GM23248 (cell line): ENCODE results near the gene ITSN2. TPM values are rescaled to one million over a fixed set of nuclear protein-coding genes. Genes with fewer than 3 reads are reported as not detected.
"Not testable (repeated sequence)": the region's sequence is repeated elsewhere in the genome, so short reads cannot be mapped to it uniquely, and the experiment has no call there.

Source experiments
- DNase-seq: peaks from one replicate; pipeline ENCODE4 v3.0.0-alpha.2; 2015
- H2AFZ ChIP-seq: fragments of 200-600 bp; sonication (generic); 2 replicates; pipeline ENCODE4 v1.6.1; 2016; ENCODE audit warnings: antibody characterized with exemption
- H3F3A ChIP-seq: fragments of 200-600 bp; sonication (generic); 2 replicates; pipeline ENCODE4 v1.6.1; 2016; ENCODE audit warnings: mild to moderate bottlenecking, antibody characterized with exemption, mixed run types; ENCODE audit not compliant: insufficient read depth
- H3K27ac ChIP-seq: fragments of 200-600 bp; sonication (generic); 2 replicates; pipeline ENCODE4 v1.5.1; 2016; ENCODE audit warnings: mild to moderate bottlenecking
- H3K27me3 ChIP-seq: fragments of 200-600 bp; sonication (generic); replicated peaks from 2 replicates; pipeline ENCODE4 v1.6.1; 2016; ENCODE audit warnings: mild to moderate bottlenecking; ENCODE audit not compliant: insufficient read depth
- H3K36me3 ChIP-seq: fragments of 200-600 bp; sonication (generic); 2 replicates; pipeline ENCODE4 v1.6.1; 2016; ENCODE audit warnings: low read depth, mild to moderate bottlenecking
- H3K4me1 ChIP-seq: fragments of 200-600 bp; sonication (generic); 2 replicates; pipeline ENCODE4 v1.6.1; 2016; ENCODE audit warnings: mild to moderate bottlenecking; ENCODE audit not compliant: insufficient read depth
- H3K4me2 ChIP-seq: fragments of 200-600 bp; sonication (generic); one replicate; pipeline ENCODE4 v1.6.1; 2016; ENCODE audit warnings: mild to moderate bottlenecking; ENCODE audit not compliant: unreplicated experiment
- H3K4me3 ChIP-seq: fragments of 200-600 bp; sonication (generic); 2 replicates; pipeline ENCODE4 v1.5.1; 2016; ENCODE audit warnings: mild to moderate bottlenecking
- H3K79me2 ChIP-seq: fragments of 200-600 bp; sonication (generic); 2 replicates; pipeline ENCODE4 v1.6.1; 2016; ENCODE audit warnings: mild to moderate bottlenecking; ENCODE audit not compliant: insufficient read depth
- H3K9ac ChIP-seq: fragments of 200-600 bp; sonication (generic); 2 replicates; pipeline ENCODE4 v1.6.1; 2016; ENCODE audit warnings: mild to moderate bottlenecking
- H3K9me2 ChIP-seq: fragments of 200-600 bp; sonication (generic); 2 replicates; pipeline ENCODE4 v1.6.1; 2016; ENCODE audit warnings: mixed run types, mild to moderate bottlenecking, moderate library complexity; ENCODE audit not compliant: insufficient read depth
- H3K9me3 ChIP-seq: fragments of 200-600 bp; sonication (generic); one replicate; pipeline ENCODE4 v1.6.1; 2017; ENCODE audit warnings: low read depth
- H4K20me1 ChIP-seq: fragments of 200-600 bp; sonication (generic); 2 replicates; pipeline ENCODE4 v1.6.0; 2016; ENCODE audit not compliant: insufficient read depth
- EZH2 ChIP-seq: fragments of 200-600 bp; sonication (generic); IDR thresholded peaks from 2 replicates; pipeline ENCODE4 v1.6.1; 2018; ENCODE audit warnings: antibody characterized with exemption, mild to moderate bottlenecking; ENCODE audit not compliant: insufficient read depth, poor library complexity, severe bottlenecking
- EZH2phosphoT487 ChIP-seq: fragments of 200-600 bp; sonication (generic); IDR thresholded peaks from 2 replicates; pipeline ENCODE4 v1.6.1; 2018; ENCODE audit warnings: antibody characterized with exemption, moderate library complexity, mild to moderate bottlenecking, low read depth; ENCODE audit not compliant: insufficient read depth
- WGBS, 2 experiments: methylation state at CpG; one replicate each; pipeline ENCODE4 v1.1.6; 2015 to 2017; ENCODE audit warnings: low lambda C conversion rate in 2 of 2, low coverage in 1 of 2; ENCODE audit errors: missing lambda C conversion rate in 2 of 2; 5-methylcytosine and 5-hydroxymethylcytosine counted together
- in situ Hi-C: fragments of 300-500 bp; cut with MboI; formaldehyde crosslinking; loops from 2 replicates; pipeline ENCODE4 v1.15.0; 2020
- polyA plus RNA-seq: library from polyadenylated mRNA; unstranded; fragments of >200 nt; fragmentation: Nextera tagmentation; extraction: Ambion mirVana; gene quantifications from 2 replicates; pipeline ENCODE4 v1.2.1, GENCODE V29; 2016
- total RNA-seq: library from RNA; depleted of rRNA; stranded (reverse); fragments of >200 nt; shearing (Covaris generic); gene quantifications from 2 replicates; pipeline ENCODE4 v1.2.3, GENCODE V29; 2014

ITSN2 gene
- total and polyA plus RNA-seq, 2 experiments from 2014 or later, result 12.9 to 19.2 TPM

- WGBS, 2 experiments, result 88 to 89% methylated on average over 4 of the region's 4 CpGs
- no peaks in the 10 kb centered on the region for H3K27me3 ChIP-seq
- no peaks in the 10 kb centered on the region for H3K36me3 ChIP-seq
- in situ Hi-C loops, result no loop called here
- H3K4me2 ChIP-seq, result no peak overlapping the region
- peaks cover 90% of the 10 kb centered on the region for H3K79me2 ChIP-seq
- H4K20me1 ChIP-seq, result no peaks in the 10 kb centered on the region; the same call in 1 of the 2 replicates
- H3K4me3 ChIP-seq, result no peak overlapping the region
- no peaks in the 10 kb centered on the region for H3K9me2 ChIP-seq
- DNase-seq, result no peak
- H3K9me3 ChIP-seq, result no peaks in the 10 kb centered on the region
- H3K27ac ChIP-seq, result no peak overlapping the region
- TF ChIP-seq EZH2phosphoT487, result no peak
- no peak for TF ChIP-seq EZH2
- H2AFZ ChIP-seq, result no peak overlapping the region
- H3K4me1 ChIP-seq, result no peaks in the 10 kb centered on the region
- H3K9ac ChIP-seq, result no peak overlapping the region
- no peaks in the 10 kb centered on the region for H3F3A ChIP-seq
These were observed 14.4 kb downstream of the ITSN2 start for GRCh38 chr2:24345937-24346336.

- Histone ChIP-seq H3K4me2 (no peak overlapping the region), H2AFZ (no peak overlapping the region), H3K36me3 (no peaks in the 10 kb centered on the region), H3K4me1 (no peaks in the 10 kb centered on the region), H3K4me3 (no peak overlapping the region), H3F3A (no peaks in the 10 kb centered on the region), H3K9me2 (no peaks in the 10 kb centered on the region), H3K79me2 (peaks cover 89% of the 10 kb centered on the region), H3K27me3 (no peaks in the 10 kb centered on the region), H4K20me1 (no peaks in the 10 kb centered on the region; the same call in 1 of the 2 replicates), H3K9me3 (no peaks in the 10 kb centered on the region), H3K27ac (no peak overlapping the region), H3K9ac (no peak overlapping the region)
- no peak for DNase-seq
- in situ Hi-C loops, result no loop called here
- 100% methylated on average over 1 of the region's 1 CpG for WGBS, 2 experiments
- TF ChIP-seq EZH2phosphoT487, result no peak
- no peak for TF ChIP-seq EZH2
These were observed 17.0 kb downstream of the ITSN2 start for GRCh38 chr2:24343225-24343882.

- no peak overlapping the region for H3K4me2 ChIP-seq
- 97 to 98% methylated on average over 9 of the region's 9 CpGs for WGBS, 2 experiments
- no peaks in the 10 kb centered on the region for H3K4me1 ChIP-seq
- H3K79me2 ChIP-seq, result peaks cover 89% of the 10 kb centered on the region
- in situ Hi-C loops, result no loop called here
- no peak for DNase-seq
- no peaks in the 10 kb centered on the region for H3K9me3 ChIP-seq
- H3K4me3 ChIP-seq, result no peak overlapping the region
- no peaks in the 10 kb centered on the region for H3F3A ChIP-seq
- H3K27me3 ChIP-seq, result no peaks in the 10 kb centered on the region
- H3K27ac ChIP-seq, result no peak overlapping the region
- TF ChIP-seq EZH2 (no peak), EZH2phosphoT487 (no peak)
- H4K20me1 ChIP-seq, result no peaks in the 10 kb centered on the region; the same call in 1 of the 2 replicates
- H3K9me2 ChIP-seq, result no peaks in the 10 kb centered on the region
- H3K36me3 ChIP-seq, result no peaks in the 10 kb centered on the region
- no peak overlapping the region for H2AFZ ChIP-seq
- no peak overlapping the region for H3K9ac ChIP-seq
These were observed 18.0 kb downstream of the ITSN2 start for GRCh38 chr2:24342110-24342910.

GRCh38 chr2:24339856-24340262 is 20.5 kb downstream of the ITSN2 start:
- in situ Hi-C loops, result no loop called here
- H4K20me1 ChIP-seq, result no peaks in the 10 kb centered on the region; the same call in 1 of the 2 replicates
- H3K79me2 ChIP-seq, result peaks cover 86% of the 10 kb centered on the region
- TF ChIP-seq EZH2phosphoT487, result no peak
- TF ChIP-seq EZH2, result no peak
- no peak overlapping the region for H2AFZ ChIP-seq
- no peaks in the 10 kb centered on the region for H3F3A ChIP-seq
- 96 to 99% methylated on average over 6 of the region's 6 CpGs for WGBS, 2 experiments
- no peaks in the 10 kb centered on the region for H3K36me3 ChIP-seq
- H3K9ac ChIP-seq, result no peak overlapping the region
- no peaks in the 10 kb centered on the region for H3K27me3 ChIP-seq
- H3K4me2 ChIP-seq, result no peak overlapping the region
- no peak overlapping the region for H3K4me3 ChIP-seq
- no peaks in the 10 kb centered on the region for H3K9me3 ChIP-seq
- no peaks in the 10 kb centered on the region for H3K4me1 ChIP-seq
- no peaks in the 10 kb centered on the region for H3K9me2 ChIP-seq
- no peak for DNase-seq
- no peak overlapping the region for H3K27ac ChIP-seq

- not testable (repeated sequence) for H2AFZ ChIP-seq, H3F3A ChIP-seq, DNase-seq
These were observed 21.2 kb downstream of the ITSN2 start for GRCh38 chr2:24339098-24339497.

More at GRCh38 chr2:24339098-24339497, 21.2 kb downstream of the ITSN2 start:
- H3K27me3 ChIP-seq, H3K9ac ChIP-seq, H3K4me1 ChIP-seq, in situ Hi-C loops, H3K4me3 ChIP-seq, H3K36me3 ChIP-seq, H3K9me2 ChIP-seq, H3K4me2 ChIP-seq, H3K27ac ChIP-seq, H4K20me1 ChIP-seq, H3K9me3 ChIP-seq: not testable (repeated sequence)
- peaks cover 79% of the 10 kb centered on the region for H3K79me2 ChIP-seq
- WGBS, 2 experiments, result 99% methylated on average over 6 to 9 of the region's 9 CpGs
